NCI-H526 treated with DMSO at 0.1 percent for 48 hours (cell line): ENCODE results near the gene ACAD9.
"Not testable (repeated sequence)": the region's sequence is repeated elsewhere in the genome, so short reads cannot be mapped to it uniquely, and the experiment has no call there.

ENCODE experiments used
- DNase-seq: peaks from one replicate; lab custom pipeline; 2025; lab: John Stamatoyannopoulos, UW

Gene ACAD9

GRCh38 chr3:128895843-128896697, 16.6 kb downstream of the ACAD9 start:
- no peak for DNase-seq

DNA sequence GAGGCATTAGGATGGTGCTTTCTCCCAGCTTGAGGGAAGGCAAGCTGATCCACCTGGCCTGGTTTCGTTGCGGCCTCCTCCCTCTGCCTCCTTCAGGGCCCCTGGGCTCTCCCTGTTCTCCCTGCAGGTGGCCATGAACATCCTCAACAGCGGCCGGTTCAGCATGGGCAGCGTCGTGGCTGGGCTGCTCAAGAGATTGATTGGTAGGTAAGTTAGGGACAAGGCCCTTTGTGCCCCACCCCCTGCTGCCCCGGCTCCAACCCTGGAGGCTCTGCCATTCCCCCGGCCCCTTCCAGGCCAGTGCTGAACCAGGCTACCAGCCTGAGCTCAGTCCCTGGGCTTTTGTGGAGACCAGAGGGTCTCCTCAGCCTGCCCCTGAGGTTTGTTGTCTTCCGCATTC, 23.0 kb downstream of the ACAD9 start:
- DNase-seq = no peak

DNA sequence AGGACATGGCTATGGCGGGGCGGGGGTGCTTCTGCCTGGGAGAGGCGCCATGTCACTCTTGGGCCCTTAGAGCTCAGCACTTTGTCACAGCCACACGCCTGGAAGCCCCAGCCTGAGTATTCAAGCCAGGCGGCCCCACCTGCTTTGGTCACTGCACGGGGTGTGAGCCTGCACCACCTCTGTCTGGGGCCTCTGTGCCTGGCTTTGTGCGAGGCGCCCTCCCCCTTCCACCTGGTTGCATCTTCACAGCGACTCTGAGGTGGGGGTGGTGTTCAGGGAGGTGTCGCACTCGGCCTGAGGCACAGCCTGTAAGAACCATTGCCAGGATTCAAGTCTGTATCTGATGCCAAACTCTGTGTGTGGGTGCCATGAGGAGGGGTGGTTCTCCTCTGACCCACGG, 24.1 kb downstream of the ACAD9 start:
- DNase-seq = no peak

DNA sequence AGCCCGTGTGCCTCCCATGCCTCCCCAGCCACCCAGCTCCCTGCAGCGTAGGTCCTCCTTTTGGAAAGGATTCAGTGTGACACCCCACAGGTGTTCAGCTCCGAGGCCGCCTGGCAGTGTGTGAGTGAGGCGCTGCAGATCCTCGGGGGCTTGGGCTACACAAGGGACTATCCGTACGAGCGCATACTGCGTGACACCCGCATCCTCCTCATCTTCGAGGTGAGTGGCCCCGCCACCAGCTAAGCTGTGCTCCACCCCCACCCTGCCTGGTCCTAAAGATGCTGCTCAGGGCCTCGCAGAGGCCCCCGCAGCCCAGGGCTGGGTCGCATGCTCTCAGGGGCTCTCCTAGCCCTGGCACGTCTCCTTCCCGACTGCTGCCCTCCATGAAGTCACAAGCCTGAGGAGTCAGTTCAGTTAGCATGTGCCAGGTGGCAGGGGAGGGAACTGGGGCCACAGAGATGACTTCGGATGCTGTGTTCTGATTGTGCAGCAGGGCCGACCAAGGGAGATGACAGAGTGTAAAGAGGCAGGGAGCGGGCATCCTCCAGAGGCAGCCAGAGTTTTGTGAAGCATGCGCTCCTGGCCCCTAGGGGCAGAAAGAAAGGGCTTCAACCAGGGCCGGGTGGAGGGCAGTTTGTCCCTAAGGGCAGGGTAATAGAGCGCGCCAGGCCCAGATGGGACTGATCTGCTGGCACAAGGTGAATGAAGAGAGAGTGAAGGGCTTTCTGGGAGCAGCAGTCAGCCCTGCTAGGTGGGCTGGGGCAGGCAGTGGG, 26.8 kb downstream of the ACAD9 start:
- no peak for DNase-seq

DNA sequence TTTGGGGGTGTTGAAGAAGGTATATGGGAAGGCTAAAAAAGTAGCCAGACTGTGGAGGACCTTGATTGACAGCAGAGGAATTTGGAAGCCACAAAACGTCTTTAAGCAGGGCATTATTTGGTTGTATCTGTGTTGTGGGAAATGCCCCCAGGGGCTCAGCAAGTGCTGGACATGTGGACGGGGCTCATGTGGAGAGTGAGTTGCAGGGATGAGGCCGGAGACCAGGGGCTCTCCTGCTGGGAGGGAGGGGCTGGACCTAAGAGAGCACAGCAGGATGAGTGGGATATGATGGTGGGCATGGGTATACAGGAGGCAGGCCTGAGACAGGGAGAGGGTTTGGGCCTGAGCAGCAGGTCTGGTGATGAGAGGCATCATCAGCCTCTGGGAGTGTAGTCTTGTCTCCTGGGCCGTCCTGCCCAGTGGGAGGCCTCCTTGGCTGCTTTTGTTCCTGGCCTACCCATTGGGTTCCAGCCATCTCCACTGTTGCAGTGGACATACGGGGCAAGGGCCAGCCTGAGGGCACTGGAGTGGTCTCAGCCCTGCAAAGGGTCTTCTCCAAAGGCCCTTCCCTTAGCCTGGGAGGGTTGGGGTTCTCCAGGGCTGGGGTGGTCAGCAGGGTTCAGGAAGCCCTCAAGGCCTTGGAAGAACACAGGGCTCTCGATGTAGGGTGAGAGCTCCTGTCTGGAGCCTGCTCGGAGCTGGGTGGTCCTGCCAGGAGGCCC, 27.5 kb downstream of the ACAD9 start:
- no peak for DNase-seq

- no peak for DNase-seq
Observed at GRCh38 chr3:128907706-128908445, 28.5 kb downstream of the ACAD9 start.

DNA sequence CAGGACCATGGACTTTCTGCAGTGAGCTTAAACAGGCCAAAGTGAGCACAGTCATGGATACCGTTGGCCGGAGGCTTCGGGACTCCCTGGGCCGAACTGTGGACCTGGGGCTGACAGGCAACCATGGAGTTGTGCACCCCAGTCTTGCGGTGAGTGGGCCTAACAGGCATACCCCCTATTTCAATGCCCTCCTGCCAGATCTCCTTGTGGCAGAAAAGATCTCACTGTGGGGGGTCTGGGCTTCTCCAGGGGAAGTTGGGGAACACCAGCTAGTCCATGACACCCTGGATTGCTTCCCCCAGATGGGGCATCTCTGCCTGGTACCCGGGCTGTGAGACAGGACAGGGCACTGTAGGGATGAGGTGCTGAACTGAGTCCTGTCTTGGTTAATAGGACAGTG, 29.5 kb downstream of the ACAD9 start:
- no peak for DNase-seq

DNA sequence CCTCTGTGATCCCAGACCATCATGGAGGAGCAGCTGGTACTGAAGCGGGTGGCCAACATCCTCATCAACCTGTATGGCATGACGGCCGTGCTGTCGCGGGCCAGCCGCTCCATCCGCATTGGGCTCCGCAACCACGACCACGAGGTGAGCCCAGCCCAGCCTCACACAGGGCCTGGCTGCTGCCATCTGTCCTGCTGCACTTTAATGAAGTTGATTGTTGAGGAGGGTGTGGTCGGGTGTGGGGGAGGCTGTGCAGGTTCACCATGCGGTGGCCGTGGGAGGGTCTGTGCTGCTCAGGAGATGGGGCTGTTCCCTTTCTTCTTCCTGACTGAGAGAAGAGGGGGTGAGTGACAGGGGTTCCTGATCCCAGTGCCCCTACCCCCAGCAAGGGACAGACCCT, 30.6 kb downstream of the ACAD9 start:
- no peak for DNase-seq

DNA sequence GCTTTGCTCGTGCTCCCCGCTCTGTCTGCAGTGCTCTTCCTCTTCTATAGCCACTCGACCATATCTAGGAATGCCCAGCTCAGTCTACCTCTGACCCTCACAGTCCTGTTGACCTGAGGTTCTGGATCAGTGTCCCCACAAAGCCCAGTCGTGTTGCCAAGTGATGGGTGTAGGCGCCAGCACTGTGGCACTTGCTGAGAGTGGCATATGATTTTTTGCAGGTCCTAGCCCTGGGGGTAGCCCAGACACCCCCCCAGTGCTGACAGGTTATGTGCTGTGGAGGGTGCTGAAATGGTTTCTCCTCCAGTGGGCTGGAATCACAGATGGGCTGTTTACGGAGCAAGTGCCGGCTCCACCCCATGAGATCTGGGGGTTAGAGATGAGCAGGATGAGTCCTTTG, 32.5 kb downstream of the ACAD9 start:
- no peak for DNase-seq

DNA sequence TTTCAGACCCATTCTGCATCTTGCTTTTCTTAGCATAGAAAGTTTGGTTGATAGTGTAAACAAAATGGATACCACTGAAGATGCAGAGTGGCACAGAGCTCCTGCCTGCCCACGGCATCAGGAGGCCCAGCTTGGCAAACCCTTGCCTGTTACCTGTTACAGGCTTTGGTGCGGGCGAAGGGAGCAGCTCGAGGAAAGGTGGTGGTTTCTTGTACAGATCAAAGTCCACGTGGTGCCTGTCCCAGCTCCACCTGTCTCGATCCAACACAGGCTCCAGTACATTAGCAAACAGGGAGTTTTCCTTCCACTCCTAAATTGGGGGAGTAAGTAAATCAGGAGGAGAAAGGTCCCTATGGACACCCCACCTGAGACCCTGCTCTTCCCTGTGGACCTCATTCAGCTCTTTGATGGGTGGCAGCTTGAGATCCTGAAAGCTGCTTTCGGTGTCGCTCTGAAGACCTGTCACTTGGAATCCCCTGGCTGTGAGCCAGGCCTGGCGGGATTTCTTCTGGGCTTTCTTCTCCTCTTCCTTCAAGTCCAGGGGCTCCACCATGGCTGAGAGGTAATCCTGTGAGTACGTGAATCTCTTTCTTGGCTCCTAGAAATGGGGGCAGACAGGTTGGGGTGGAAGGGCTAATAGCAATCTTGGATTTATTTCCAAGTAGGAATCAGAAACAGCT, 35.7 kb downstream of the ACAD9 start:
- DNase-seq = no peak

DNA sequence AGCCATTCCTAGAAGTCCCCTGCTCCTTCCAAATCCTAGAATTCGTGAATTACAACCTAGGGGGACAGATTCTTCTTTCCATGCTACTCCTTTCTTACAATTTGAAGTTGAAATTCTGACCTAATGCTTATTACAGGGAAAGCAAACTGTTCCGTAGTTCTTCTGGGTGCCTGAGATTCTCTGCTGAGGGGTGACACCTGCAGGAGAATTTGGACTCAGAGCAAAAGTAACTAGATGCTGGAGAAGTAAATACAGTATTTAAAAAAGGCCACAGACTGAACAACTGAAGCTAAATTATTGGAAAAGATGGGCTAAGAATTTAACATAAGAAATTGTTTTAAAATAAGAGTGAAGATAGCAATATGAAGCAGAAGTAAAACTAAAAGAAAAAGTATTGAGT, 37.9 kb downstream of the ACAD9 start:
- no peak for DNase-seq

DNA sequence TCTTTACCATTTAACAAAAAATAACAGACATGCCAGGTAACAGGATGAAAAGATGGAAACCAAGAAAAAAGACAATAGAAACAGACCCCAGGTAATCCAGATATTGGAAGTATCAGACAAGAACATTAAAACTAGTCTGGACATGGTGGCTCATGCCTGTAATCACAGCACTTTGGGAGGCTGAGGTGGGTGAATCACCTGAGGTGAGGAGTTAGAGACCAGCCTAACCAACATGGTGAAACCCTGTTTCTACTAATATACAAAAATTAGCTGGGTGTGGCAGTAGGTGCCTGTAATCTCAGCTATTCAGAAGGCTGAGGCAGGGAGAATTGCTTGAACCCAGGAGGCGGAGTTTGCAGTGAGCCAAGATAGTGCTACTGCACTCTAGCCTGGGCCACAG, 40.6 kb downstream of the ACAD9 start:
- DNase-seq = no peak

- DNase-seq = no peak
Observed at GRCh38 chr3:128922804-128923459, 43.5 kb downstream of the ACAD9 start.

DNA sequence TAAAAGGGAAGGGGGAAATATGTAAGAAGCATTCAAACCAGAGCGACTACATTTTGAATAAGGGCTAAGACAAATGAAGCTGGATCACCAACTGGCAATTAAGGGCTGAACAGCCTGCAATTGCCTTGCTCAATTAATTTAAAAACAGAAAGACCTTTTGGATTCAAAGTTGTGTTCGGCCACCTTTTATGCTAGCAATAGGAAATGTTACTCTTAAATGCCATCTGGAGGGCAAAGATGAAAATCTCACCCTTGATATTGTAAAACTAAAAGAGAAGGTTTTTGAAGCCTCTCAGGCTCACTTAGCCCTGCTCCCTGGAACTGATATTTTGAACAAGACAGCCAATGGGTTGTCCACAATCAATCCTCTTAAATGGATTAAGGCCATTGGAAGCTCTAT, 44.2 kb downstream of the ACAD9 start:
- DNase-seq = no peak

DNA sequence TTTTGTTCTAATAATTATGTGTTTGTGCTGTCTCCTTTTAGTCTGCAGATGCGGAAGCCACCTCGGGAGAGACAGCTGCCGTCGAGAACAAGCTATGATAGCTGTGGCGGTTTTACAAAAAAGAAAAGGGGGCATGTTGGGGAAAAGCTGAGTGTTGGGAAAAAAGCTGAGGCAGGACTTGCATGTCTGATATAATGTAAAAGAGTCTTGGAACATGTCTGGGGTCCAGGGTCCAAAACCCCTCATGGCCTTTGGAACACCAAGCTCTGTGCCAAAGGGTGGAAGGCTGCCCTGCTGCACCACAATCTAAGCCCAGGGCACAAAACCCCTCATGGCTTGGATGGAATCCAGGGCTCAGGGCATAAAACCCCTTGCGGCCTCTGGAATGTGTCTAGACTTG, 44.6 kb downstream of the ACAD9 start:
- DNase-seq = not testable (repeated sequence)

DNA sequence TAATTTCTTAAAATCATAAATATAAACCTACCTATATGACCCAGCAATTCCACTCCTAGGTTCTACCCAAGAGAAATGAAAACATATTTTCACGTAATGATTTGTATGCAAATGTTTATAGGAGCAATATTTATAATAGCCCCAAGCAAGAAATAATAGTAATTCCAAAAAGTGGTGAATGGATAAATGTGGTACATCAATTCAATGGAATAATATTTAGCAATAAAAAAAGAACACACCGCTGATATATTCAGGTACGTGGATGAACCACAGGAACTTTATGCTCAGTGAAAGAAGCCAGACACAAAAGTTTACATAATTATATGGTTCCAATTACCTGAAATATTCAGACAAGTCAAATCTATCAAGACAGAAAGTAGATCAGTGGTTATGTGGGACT, 49.9 kb downstream of the ACAD9 start:
- DNase-seq = no peak

- no peak for DNase-seq
Observed at GRCh38 chr3:128931046-128931445, 51.6 kb downstream of the ACAD9 start.

- no peak for DNase-seq
Observed at GRCh38 chr3:128932516-128933212, 53.2 kb downstream of the ACAD9 start.

DNA sequence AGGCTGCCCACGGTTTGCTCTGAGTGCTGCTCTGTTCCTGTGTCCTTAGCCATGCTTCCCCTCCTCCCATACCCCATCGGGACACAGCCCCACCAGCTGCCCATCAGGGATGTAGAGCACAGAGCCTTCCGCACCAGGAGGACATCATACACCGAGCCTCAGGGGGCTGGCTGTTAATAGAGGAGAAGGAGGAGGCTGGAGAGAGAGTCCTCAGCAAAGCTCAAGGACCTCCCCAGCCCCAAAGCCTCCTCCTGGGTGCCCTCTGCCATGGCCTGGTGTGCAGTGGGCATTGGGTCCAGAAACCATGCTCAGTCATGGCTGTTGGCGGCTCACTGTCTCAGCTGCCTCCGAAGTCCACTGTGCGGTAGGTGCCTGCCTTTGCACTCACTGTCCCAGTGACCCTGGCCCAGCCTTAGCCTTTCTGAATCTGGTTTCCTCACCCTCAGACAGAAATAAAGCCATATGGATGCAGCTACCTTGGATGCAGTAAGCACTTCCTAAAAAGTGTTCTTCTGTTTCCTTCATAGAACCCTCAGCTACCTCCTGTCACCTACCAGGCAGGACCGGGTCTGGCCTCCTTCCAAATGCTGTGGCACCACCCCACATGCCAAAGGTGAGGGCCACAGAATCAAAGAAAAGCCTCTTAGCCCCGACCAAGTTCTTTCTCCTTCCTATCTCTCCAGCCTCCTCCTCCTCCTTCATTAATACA, 53.9 kb downstream of the ACAD9 start:
- no peak for DNase-seq

DNA sequence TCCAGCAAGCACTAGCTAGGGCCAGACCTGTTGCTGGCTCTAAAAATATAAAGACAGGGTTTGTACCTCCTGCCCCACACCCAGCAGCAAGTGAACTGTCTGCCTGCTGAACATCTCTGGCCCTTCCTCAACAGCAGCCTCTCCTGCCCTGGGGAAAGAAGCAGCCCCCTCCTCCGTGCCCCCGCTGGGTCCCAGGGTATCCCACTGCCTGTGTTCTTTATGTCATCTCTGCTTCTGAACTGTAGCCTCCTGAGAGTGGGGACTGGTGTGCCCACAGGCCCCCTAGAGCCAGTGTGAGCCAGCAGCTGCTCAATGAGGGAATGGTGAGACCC, 54.5 kb downstream of the ACAD9 start:
- no peak for DNase-seq
